Immature natural killer cell (primary cell): ENCODE results near the gene ZBED4. TPM values are rescaled to one million over a fixed set of nuclear protein-coding genes. Genes with fewer than 3 reads are reported as not detected.
A peak's percentile ranks its signal among the peaks of the same experiment; 100 is the strongest.

ENCODE experiments used
- DNase-seq, 3 donors: peaks; one replicate each; pipeline ENCODE4 v3.0.0; 2022; ENCODE audit warnings: mixed read lengths in 1 of 3
- H3K27ac Mint-ChIP-seq, 6 donors: one replicate each; pipeline ENCODE4 v1.8.0; 2020; ENCODE audit warnings: mixed read lengths in 6 of 6, mild to moderate bottlenecking in 5 of 6, inconsistent platforms in 4 of 6, moderate library complexity in 3 of 6
- H3K27me3 Mint-ChIP-seq, 3 donors: one replicate each; pipeline ENCODE4 v1.8.0; 2020 to 2021; ENCODE audit warnings: low read depth in 3 of 3, mild to moderate bottlenecking in 3 of 3, mixed read lengths in 3 of 3, moderate library complexity in 3 of 3, inconsistent platforms in 1 of 3
- H3K36me3 Mint-ChIP-seq, 3 donors: one replicate each; pipeline ENCODE4 v1.8.0; 2020; ENCODE audit warnings: mixed read lengths in 3 of 3, inconsistent platforms in 2 of 3, mild to moderate bottlenecking in 2 of 3
- H3K4me1 Mint-ChIP-seq, 2 donors: one replicate each; pipeline ENCODE4 v1.8.0; 2020; ENCODE audit warnings: inconsistent platforms in 2 of 2, mild to moderate bottlenecking in 2 of 2, mixed read lengths in 2 of 2, moderate library complexity in 1 of 2
- H3K4me3 Mint-ChIP-seq, 5 donors: one replicate each; pipeline ENCODE4 v1.8.0; 2020; ENCODE audit warnings: mild to moderate bottlenecking in 5 of 5, mixed read lengths in 5 of 5, inconsistent platforms in 3 of 5, moderate library complexity in 3 of 5
- H3K9me3 Mint-ChIP-seq, 6 donors: one replicate each; pipeline ENCODE4 v1.8.0; 2020; ENCODE audit warnings: mild to moderate bottlenecking in 6 of 6, mixed read lengths in 6 of 6, inconsistent platforms in 4 of 6, moderate library complexity in 3 of 6
- polyA plus RNA-seq, 3 donors: library from polyadenylated mRNA; unstranded; fragments of 300-500 nt; fragmentation: Illumina TruSeq; gene quantifications; one replicate each; pipeline ENCODE4 v1.2.3, GENCODE V29; 2021

Gene ZBED4
- polyA plus RNA-seq, 3 donors from 2014 or later = 4.1 to 9.7 (median 4.6) TPM

DNA sequence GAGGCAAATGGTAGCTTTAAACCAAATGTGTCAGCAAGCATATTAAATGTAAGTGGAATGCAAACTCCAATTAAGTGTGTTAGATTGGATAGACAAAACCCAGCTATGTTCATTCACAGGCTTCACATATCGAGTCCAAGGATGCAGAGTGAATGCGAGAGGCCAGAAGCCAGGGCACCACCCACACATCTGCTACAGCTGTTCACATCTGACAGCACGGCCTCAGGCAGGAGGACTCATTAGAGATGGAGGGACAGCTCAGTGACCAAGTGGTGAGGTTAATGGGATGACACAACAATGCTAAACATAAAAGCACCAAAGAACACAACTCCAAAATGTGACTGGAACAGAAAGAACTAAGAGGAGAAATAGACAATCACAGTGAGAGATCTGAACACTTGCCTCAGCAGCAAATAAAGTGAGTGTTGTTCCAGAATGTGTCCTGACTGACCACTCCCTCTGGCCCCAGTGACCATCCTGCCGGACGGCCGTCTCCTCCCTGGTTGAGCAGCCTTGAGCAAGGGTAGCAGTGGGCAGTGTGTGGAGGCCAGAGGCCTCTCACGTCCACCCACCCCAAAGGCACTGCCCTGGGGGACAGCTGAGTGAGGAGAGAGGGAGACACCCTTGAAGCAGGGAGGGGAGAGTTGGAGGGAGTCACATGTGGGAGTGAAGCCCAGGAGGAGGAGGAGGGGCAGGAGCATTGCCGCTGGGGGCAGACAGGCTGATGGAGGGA lies 40.8 kb downstream of the ZBED4 start:
- H3K4me1 Mint-ChIP-seq = peaks cover 5 to 10% of the 10 kb centered on the region in 2 donors
- H3K27ac Mint-ChIP-seq = peak overlapping the region in 2 of 6 donors; percentile 24 to 37
- H3K9me3 Mint-ChIP-seq = no peaks in the 10 kb centered on the region
- DNase-seq = no peak
- H3K27me3 Mint-ChIP-seq = peaks cover 0 to 3% (median 2%) of the 10 kb centered on the region in 3 donors
- H3K36me3 Mint-ChIP-seq = peaks cover 14 to 31% (median 30%) of the 10 kb centered on the region in 3 donors
- peak overlapping the region in 1 of 5 donors; percentile 13 for H3K4me3 Mint-ChIP-seq

DNA sequence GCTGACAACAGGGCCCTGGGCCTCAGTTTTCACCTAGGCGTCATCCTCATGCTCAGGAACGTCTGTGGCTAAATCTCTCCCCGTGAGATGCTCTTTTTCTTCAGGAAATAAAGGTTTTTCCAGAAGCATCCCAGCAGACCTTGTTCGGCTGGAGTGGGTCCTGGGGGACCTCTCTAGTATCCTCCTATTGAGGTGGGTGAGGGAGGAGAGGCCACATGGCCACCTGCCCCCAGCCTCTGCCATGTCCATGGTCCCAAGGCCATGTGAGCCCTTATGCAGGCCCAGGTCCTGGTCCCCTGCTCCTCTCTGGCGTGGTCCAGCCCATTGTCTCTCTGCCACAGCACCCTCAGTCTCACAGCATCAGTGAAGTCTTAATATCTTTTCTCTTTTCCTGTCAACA lies 42.6 kb downstream of the ZBED4 start:
- Mint-ChIP-seq H3K9me3 (no peaks in the 10 kb centered on the region), H3K36me3 (peaks cover 18 to 28% (median 28%) of the 10 kb centered on the region in 3 donors), H3K4me1 (peaks cover 9 to 14% of the 10 kb centered on the region in 2 donors), H3K4me3 (no peak overlapping the region), H3K27ac (peak overlapping the region in 1 of 6 donors; percentile 42), H3K27me3 (peaks cover 2 to 4% (median 3%) of the 10 kb centered on the region in 3 donors)
- DNase-seq = no peak

DNA sequence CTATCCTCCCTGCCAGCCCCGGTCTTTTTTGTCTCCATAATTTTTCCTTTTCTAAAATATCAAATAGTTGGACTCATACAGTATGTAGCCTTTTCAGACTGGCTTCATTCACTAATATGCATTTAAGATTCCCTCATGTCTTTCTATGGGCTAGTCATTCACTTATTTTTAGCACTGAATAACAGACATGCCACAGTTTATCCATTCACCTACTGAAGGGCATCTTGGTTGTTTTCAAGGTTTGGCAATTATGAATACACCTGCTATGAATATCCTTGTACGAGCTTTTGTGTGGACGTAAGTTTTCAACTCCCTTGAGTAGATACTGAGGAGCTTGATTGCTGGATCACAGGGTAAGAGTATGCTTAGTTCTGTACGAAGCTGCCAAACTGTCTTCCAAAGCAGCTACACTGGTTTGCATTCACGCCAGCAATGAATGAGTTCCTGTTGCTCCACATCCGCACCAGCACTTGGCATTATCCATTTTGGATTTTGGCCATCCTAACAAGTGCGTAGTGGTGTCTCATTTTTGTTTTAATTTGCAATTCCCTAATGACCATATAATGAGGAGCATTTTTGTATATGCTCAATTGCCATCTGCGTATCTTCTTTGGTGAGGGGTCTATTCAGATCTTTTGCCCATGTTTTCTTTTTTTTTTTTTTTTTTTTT lies 43.5 kb downstream of the ZBED4 start:
- H3K9me3 Mint-ChIP-seq = no peaks in the 10 kb centered on the region
- DNase-seq = no peak
- peaks cover 6 to 9% of the 10 kb centered on the region in 2 donors for H3K4me1 Mint-ChIP-seq
- H3K4me3 Mint-ChIP-seq = no peak overlapping the region
- H3K27me3 Mint-ChIP-seq = peaks cover 3 to 5% (median 4%) of the 10 kb centered on the region in 3 donors
- H3K36me3 Mint-ChIP-seq = peaks cover 17 to 31% (median 27%) of the 10 kb centered on the region in 3 donors
- H3K27ac Mint-ChIP-seq = peak overlapping the region in 2 of 6 donors; percentile 12 to 82

DNA sequence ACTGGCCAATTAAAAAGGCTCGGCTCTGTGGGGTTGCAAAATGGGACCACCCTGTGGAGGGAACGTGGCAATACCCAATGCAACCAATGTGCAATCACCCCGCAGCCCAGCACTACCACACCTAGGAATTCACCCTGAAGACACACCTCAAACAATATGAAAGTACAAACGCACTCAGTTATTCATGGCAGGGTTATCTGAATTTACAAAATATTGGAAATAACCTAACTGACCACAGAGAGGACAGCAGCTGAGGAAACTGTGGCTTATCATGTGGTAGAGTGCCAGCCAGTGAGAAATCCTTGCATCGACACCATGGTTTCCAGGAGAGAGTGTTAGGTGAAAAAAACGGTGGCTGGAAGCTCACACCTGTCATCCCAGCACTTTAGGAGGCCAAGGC lies 45.9 kb downstream of the ZBED4 start:
- peaks cover 6 to 9% of the 10 kb centered on the region in 2 donors for H3K4me1 Mint-ChIP-seq
- no peak overlapping the region for H3K4me3 Mint-ChIP-seq
- H3K27me3 Mint-ChIP-seq = peaks cover 5 to 6% (median 5%) of the 10 kb centered on the region in 3 donors
- peak overlapping the region in 2 of 6 donors; percentile 34 to 75 for H3K27ac Mint-ChIP-seq
- no peaks in the 10 kb centered on the region for H3K9me3 Mint-ChIP-seq
- peak in 2 of 3 donors; percentile 26 to 43 for DNase-seq
- H3K36me3 Mint-ChIP-seq = peaks cover 14 to 20% (median 17%) of the 10 kb centered on the region in 3 donors

DNA sequence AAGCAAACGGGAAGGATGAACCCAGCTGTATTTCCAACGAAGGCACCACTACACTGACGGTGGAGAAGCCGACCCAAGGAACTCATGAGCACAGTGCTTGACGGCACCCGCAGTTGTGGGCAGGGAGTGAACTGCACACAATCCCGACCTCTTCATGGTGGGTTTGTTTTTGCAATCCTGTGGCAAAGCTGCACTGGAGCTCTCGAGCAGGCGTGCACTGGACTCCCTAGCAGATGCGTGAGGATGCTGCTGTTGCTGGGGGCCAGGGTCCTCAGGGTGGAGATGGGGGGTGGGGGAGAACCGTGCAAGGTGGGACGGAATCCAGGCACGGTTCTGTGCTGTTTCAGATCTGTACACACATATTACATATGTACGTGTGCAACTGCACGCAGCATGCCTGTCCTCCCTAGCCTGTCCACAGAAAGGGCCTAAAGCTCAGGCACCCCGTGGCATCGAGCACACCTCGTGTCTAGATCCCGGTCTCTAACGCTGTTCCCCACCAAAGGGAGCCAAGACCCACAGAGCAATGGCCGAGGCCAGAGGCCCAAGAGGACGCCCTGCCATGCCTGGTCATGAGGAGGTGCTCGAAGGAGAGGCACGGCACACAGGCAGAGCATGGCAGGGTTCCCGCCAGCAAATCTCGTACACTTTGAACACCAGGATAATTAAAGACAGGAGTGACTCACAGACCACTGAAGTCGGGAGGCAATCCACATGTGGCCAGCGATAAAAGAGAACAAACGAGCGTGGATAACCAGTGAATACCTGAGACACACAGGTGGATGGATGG lies 47.0 kb downstream of the ZBED4 start:
- Mint-ChIP-seq H3K27ac (no peak overlapping the region), H3K36me3 (peaks cover 14 to 18% (median 15%) of the 10 kb centered on the region in 3 donors), H3K9me3 (no peaks in the 10 kb centered on the region), H3K4me1 (peaks cover 6 to 9% of the 10 kb centered on the region in 2 donors), H3K27me3 (peaks cover 5 to 6% (median 5%) of the 10 kb centered on the region in 3 donors), H3K4me3 (no peak overlapping the region)
- no peak for DNase-seq

DNA sequence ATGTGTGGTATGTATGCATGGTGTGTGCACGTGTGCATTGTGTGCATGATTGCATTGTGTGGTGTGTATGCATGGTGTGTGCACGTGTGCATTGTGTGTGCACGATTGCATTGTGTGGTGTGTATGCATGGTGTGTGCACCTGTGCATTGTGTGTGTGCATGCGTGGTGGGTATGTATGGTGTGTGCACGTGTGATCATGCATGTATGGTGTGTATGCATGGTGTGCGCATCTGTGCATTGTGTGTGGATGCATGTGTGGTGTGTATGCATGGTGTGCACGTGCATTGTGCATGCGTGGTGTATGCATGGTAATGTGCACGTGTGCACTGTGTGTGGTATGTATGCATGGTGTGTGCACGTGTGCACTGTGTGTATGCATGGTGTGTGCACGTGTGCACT lies 47.8 kb downstream of the ZBED4 start:
- Mint-ChIP-seq H3K4me1 (peaks cover 6 to 9% of the 10 kb centered on the region in 2 donors), H3K9me3 (no peaks in the 10 kb centered on the region), H3K27ac (peak overlapping the region in 1 of 6 donors; percentile 66), H3K27me3 (peaks cover 5 to 7% (median 5%) of the 10 kb centered on the region in 3 donors), H3K4me3 (no peak overlapping the region), H3K36me3 (peaks cover 14 to 18% (median 15%) of the 10 kb centered on the region in 3 donors)
- DNase-seq = no peak

DNA sequence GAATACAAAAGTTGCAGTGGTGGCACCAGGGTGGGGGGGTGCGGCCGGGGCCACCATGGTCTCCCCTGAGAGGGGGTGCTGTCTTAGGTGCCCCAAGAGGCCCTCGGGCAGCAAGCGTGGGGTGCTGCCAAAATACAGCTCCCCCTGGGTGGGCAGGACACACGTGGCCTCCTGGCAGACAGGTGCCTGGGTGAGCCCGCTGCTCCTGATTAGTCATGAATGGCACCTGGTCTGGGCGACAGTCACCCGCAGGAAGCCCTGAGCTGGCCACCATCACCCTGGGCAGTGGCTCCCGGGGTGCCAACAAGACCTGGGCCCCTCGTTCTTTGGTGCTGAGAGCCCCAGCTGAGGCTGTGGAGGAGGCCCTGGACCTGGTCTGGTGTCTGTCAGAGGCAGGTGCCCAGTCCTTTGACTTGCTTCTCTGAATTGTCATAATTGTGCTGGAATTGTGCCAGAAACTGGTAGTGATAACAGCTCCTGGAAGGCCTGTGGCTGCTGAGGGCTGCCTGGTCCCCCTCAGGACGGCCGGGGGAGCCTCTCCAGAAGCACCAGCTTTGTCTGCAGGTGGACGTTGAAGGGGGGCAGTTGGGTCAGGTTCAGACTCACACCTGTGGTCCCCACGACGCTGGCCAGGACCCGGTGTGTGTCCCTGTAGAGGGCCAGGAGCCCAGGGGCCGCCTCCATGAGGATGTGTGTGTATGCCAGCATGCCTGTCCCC lies 49.8 kb downstream of the ZBED4 start:
- H3K27ac Mint-ChIP-seq = no peak overlapping the region
- H3K9me3 Mint-ChIP-seq = no peaks in the 10 kb centered on the region
- no peak for DNase-seq
- peaks cover 14 to 24% (median 23%) of the 10 kb centered on the region in 3 donors for H3K36me3 Mint-ChIP-seq
- no peak overlapping the region for H3K4me3 Mint-ChIP-seq
- H3K4me1 Mint-ChIP-seq = peaks cover 9% of the 10 kb centered on the region in 2 donors
- H3K27me3 Mint-ChIP-seq = peaks cover 5 to 8% (median 5%) of the 10 kb centered on the region in 3 donors

DNA sequence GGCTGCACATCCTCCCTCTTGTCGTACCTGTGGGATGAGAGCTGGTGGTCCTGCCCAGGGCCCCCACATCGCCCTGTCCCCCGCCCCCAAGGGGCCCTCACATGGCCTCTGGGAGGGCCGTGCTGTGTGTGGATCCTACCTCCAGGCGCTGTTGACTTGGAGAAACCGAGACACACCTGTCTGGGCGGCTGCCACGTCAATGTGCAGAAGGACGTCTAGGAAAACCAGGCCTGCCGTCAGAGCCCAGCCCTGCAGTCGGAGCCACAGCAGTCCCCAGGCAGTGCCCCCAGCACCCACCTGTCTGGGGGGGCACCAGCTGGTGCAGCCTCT lies 50.4 kb downstream of the ZBED4 start:
- no peaks in the 10 kb centered on the region for H3K9me3 Mint-ChIP-seq
- DNase-seq = no peak
- H3K4me1 Mint-ChIP-seq = peaks cover 9% of the 10 kb centered on the region in 2 donors
- no peak overlapping the region for H3K27ac Mint-ChIP-seq
- no peak overlapping the region for H3K4me3 Mint-ChIP-seq
- H3K36me3 Mint-ChIP-seq = peaks cover 14 to 24% (median 23%) of the 10 kb centered on the region in 3 donors
- H3K27me3 Mint-ChIP-seq = peaks cover 3 to 10% (median 5%) of the 10 kb centered on the region in 3 donors

DNA sequence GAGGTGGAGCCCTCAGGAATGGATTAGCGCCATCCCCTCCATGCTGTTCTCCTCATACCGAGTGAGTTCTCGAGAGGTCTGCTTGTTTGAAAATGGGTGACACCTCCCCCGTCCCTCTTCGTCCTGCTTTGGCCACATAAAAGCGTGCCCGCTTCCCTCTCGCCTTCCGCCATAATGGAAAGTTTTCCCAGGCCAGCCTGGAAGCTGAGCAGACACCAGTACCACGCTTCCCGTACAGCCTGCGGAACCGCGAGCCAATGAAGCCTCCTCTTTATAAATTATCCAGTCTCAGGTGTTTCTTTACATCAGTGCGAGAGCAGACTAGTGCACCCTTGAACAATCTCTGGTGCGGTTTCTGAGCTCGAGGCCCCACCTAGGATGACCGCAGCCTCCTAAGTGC lies 51.8 kb downstream of the ZBED4 start:
- peaks cover 0 to 4% of the 10 kb centered on the region in 2 donors for H3K4me1 Mint-ChIP-seq
- peaks cover 2 to 12% (median 5%) of the 10 kb centered on the region in 3 donors for H3K27me3 Mint-ChIP-seq
- H3K36me3 Mint-ChIP-seq = peaks cover 10 to 21% (median 19%) of the 10 kb centered on the region in 3 donors
- no peak for DNase-seq
- H3K4me3 Mint-ChIP-seq = no peak overlapping the region
- no peaks in the 10 kb centered on the region for H3K9me3 Mint-ChIP-seq
- peak overlapping the region in 3 of 6 donors; percentile 25 to 64 (median 28) for H3K27ac Mint-ChIP-seq

DNA sequence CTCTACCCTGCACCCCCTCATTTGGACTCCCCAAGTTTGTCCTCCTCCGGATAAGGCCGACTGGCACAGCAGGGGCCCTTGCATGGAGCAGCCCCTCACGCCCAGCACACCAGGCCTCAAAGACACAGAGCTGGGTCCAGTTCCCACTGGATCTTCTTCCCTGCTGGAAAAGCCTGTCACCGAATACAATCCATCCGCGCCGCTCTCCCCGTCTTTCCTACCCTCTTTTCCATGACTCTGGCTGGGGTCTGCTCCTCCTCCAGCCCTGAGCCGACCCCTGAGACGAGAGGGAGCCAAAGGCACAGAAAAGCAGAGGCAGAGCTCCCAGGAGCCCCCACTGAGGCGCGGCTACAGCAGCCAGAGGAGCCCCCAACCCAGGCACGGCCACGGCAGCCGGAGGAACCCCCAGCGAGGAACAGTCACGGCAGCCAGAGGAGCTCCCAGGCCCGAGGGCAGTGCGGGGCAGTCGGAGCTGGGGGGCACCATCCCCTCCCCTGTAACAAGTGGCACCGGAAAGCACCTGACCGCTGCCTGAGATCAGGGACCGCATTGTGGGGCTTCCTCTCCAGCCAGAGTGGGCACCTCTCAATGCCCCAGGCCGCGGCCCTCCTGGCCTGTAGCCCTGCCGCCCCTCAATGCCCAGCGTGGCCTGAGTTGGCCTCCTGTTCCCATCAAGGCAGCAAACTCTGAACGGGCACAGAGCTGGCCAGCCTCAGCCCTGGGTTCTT lies 52.6 kb downstream of the ZBED4 start:
- no peak overlapping the region for H3K27ac Mint-ChIP-seq
- H3K36me3 Mint-ChIP-seq = peaks cover 4 to 14% (median 13%) of the 10 kb centered on the region in 3 donors

DNA sequence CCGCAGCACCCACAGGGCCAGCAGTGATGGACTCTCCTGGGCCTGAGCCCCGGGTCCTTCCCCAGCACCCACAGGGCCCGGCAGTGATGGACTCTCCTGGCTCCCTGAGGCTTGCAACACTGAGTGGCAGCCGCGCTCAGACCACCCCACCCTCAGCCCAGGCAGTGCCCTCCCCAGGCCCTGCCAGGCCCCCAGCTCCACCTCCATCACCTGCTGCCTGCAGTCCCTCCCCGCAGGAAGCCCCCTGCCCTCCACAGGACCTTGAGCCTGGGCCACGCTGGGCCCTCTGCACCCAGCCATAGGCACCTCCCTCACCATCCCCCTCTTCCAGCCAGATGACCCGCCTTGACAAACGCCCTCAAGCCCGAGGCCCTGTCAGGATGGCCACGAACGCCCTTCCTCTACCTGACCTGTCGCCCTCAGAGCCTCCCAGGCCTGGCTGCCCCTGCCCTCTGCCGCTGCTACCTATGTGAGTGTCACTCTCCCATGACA lies 53.2 kb downstream of the ZBED4 start:
- H3K36me3 Mint-ChIP-seq = peaks cover 0 to 9% (median 8%) of the 10 kb centered on the region in 3 donors
- peak overlapping the region in 2 of 6 donors; percentile 2 to 16 for H3K27ac Mint-ChIP-seq
- no peak for DNase-seq
- peaks cover 0 to 3% of the 10 kb centered on the region in 2 donors for H3K4me1 Mint-ChIP-seq
- no peaks in the 10 kb centered on the region for H3K9me3 Mint-ChIP-seq
- H3K4me3 Mint-ChIP-seq = no peak overlapping the region
- H3K27me3 Mint-ChIP-seq = peaks cover 0 to 9% (median 2%) of the 10 kb centered on the region in 3 donors

More for the DNA sequence above, 52.6 kb downstream of the ZBED4 start:
- peaks cover 0 to 3% of the 10 kb centered on the region in 2 donors for H3K4me1 Mint-ChIP-seq
- H3K9me3 Mint-ChIP-seq = no peaks in the 10 kb centered on the region
- H3K4me3 Mint-ChIP-seq = no peak overlapping the region
- H3K27me3 Mint-ChIP-seq = peaks cover 2 to 9% (median 2%) of the 10 kb centered on the region in 3 donors
- no peak for DNase-seq

DNA sequence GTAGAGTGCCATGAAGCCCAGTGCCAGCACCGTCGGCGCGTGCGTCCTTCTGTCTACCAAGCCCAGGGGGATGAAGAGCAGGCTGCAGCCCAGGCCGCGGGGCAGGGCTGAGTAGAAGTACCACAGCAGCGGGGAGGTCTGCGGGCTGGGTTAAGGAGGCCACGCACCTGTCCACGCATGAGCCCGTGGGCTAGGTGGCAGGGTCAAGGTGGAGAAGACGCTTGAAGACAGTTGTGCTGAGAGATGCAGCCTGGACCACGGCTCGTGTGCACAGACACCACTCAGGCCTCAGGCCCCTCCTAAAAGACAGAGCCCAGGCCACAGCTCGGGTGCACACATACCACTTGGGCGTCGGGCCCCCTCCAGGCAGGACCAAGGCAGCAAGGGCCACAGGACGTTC lies 54.2 kb downstream of the ZBED4 start:
- peaks cover 0 to 3% of the 10 kb centered on the region in 2 donors for H3K4me1 Mint-ChIP-seq
- H3K27me3 Mint-ChIP-seq = peaks cover 0 to 9% (median 0%) of the 10 kb centered on the region in 3 donors
- peak overlapping the region in 2 of 6 donors; percentile 16 to 48 for H3K27ac Mint-ChIP-seq
- H3K36me3 Mint-ChIP-seq = peaks cover 0 to 9% (median 5%) of the 10 kb centered on the region in 3 donors
- H3K4me3 Mint-ChIP-seq = no peak overlapping the region
- no peaks in the 10 kb centered on the region for H3K9me3 Mint-ChIP-seq
- no peak for DNase-seq
